HEK293 (cell line): ENCODE measurements around the gene PARVA.

Experiments used
- CTCF ChIA-PET: fragments of 350-600 bp; formaldehyde crosslinking; extraction: SDS; loops from one replicate; lab custom pipeline; 2021; ENCODE audit warnings: antibody characterized with exemption; lab: Yijun Ruan, JAX
- POLR2A ChIA-PET: fragments of 300-600 bp; formaldehyde crosslinking; extraction: SDS; loops from one replicate; lab custom pipeline; 2020; ENCODE audit warnings: antibody characterized with exemption, inconsistent platforms; lab: Yijun Ruan, JAX
- H3K27ac ChIP-seq: fragments of 200-500 bp; sonication (Bioruptor generic); 2 replicates; pipeline ENCODE4 v1.5.1; 2014; ENCODE audit warnings: low read depth, low read length, control low read depth, inconsistent platforms; ENCODE audit errors: extremely low read depth
- H3K36me3 ChIP-seq, 2 experiments: fragments of 200-500 bp in 1 of 2; sonication (Bioruptor generic) in 1 of 2; 1 replicate in 1 of 2; 2 replicates in 1 of 2; pipeline ENCODE4 v1.5.1; 2014 to 2017; ENCODE audit warnings: inconsistent platforms in 2 of 2, low read length in 2 of 2; ENCODE audit not compliant: control insufficient read depth in 2 of 2, insufficient read depth in 1 of 2
- H3K4me1 ChIP-seq: fragments of 200-500 bp; sonication (Bioruptor generic); 2 replicates; pipeline ENCODE4 v1.5.1; 2014; ENCODE audit warnings: mild to moderate bottlenecking, low read length, inconsistent platforms; ENCODE audit not compliant: control insufficient read depth, insufficient read depth
- H3K4me3 ChIP-seq: 2 replicates; pipeline ENCODE4 v1.5.1; 2011; ENCODE audit warnings: low read depth, mild to moderate bottlenecking, control low read depth, low read length, moderate library complexity
- H3K9me3 ChIP-seq: fragments of 200-500 bp; sonication (Bioruptor generic); 2 replicates; pipeline ENCODE4 v1.5.1; 2014; ENCODE audit warnings: low read depth, low read length, inconsistent platforms; ENCODE audit not compliant: control insufficient read depth, insufficient read depth
- GFI1B ChIP-seq: fragments of 450-650 bp; formaldehyde crosslinking; IDR thresholded peaks from 2 replicates; pipeline ENCODE4 v1.5.1; 2016; ENCODE audit warnings: missing biosample characterization, missing genetic modification characterization
- GLIS1 ChIP-seq: fragments of 450-650 bp; formaldehyde crosslinking; IDR thresholded peaks from 2 replicates; pipeline ENCODE4 v1.5.1; 2016; ENCODE audit warnings: missing biosample characterization, missing genetic modification characterization
- KLF17 ChIP-seq: fragments of 450-650 bp; formaldehyde crosslinking; IDR thresholded peaks from 2 replicates; pipeline ENCODE4 v1.5.1; 2016; ENCODE audit warnings: missing biosample characterization, missing genetic modification characterization
- MEIS1 ChIP-seq: sonication (generic); formaldehyde crosslinking; IDR thresholded peaks from 2 replicates; pipeline ENCODE4 v1.8.1; 2022; ENCODE audit warnings: missing genetic modification reagents, mild to moderate bottlenecking, borderline replicate concordance
- OVOL3 ChIP-seq: fragments of 450-650 bp; formaldehyde crosslinking; IDR thresholded peaks from 2 replicates; pipeline ENCODE4 v1.5.1; 2016; ENCODE audit warnings: missing biosample characterization, missing genetic modification characterization
- PATZ1 ChIP-seq: fragments of 450-650 bp; formaldehyde crosslinking; IDR thresholded peaks from 2 replicates; pipeline ENCODE4 v1.5.1; 2016; ENCODE audit warnings: missing biosample characterization, missing genetic modification characterization
- ZBTB11 ChIP-seq: fragments of 450-650 bp; formaldehyde crosslinking; conservative IDR thresholded peaks from 2 replicates; pipeline ENCODE4 v1.5.1; 2016; ENCODE audit warnings: low read depth, missing biosample characterization, missing genetic modification characterization
- ZBTB20 ChIP-seq: fragments of 450-650 bp; formaldehyde crosslinking; IDR thresholded peaks from 2 replicates; pipeline ENCODE4 v1.5.1; 2016; ENCODE audit warnings: missing biosample characterization, missing genetic modification characterization
- ZBTB6 ChIP-seq: fragments of 450-650 bp; formaldehyde crosslinking; IDR thresholded peaks from 2 replicates; pipeline ENCODE4 v1.5.1; 2017; ENCODE audit warnings: missing biosample characterization, missing genetic modification characterization
- ZBTB8A ChIP-seq: fragments of 450-650 bp; formaldehyde crosslinking; IDR thresholded peaks from 2 replicates; pipeline ENCODE4 v1.5.1; 2016; ENCODE audit warnings: missing biosample characterization, missing genetic modification characterization
- ZNF138 ChIP-seq: fragments of 450-650 bp; formaldehyde crosslinking; IDR thresholded peaks from 2 replicates; pipeline ENCODE4 v1.5.1; 2016; ENCODE audit warnings: missing biosample characterization, missing genetic modification characterization, borderline replicate concordance
- ZNF140 ChIP-seq: fragments of 450-650 bp; formaldehyde crosslinking; IDR thresholded peaks from 2 replicates; pipeline ENCODE4 v1.5.1; 2016; ENCODE audit warnings: missing biosample characterization, missing genetic modification characterization
- ZNF175 ChIP-seq: fragments of 450-650 bp; formaldehyde crosslinking; IDR thresholded peaks from 2 replicates; pipeline ENCODE4 v1.5.1; 2016; ENCODE audit warnings: missing biosample characterization, missing genetic modification characterization
- ZNF18 ChIP-seq: fragments of 450-650 bp; formaldehyde crosslinking; IDR thresholded peaks from 2 replicates; pipeline ENCODE4 v1.5.1; 2016; ENCODE audit warnings: missing biosample characterization, missing genetic modification characterization
- ZNF202 ChIP-seq: fragments of 450-650 bp; formaldehyde crosslinking; IDR thresholded peaks from 2 replicates; pipeline ENCODE4 v1.5.1; 2016; ENCODE audit warnings: missing biosample characterization, missing genetic modification characterization, borderline replicate concordance
- ZNF394 ChIP-seq: fragments of 450-650 bp; formaldehyde crosslinking; IDR thresholded peaks from 2 replicates; pipeline ENCODE4 v1.5.1; 2016; ENCODE audit warnings: missing biosample characterization, missing genetic modification characterization, mild to moderate bottlenecking, moderate library complexity, borderline replicate concordance
- ZNF473 ChIP-seq: fragments of 450-650 bp; formaldehyde crosslinking; IDR thresholded peaks from 2 replicates; pipeline ENCODE4 v1.5.1; 2017; ENCODE audit warnings: missing biosample characterization, missing genetic modification characterization
- ZNF501 ChIP-seq: fragments of 450-650 bp; formaldehyde crosslinking; IDR thresholded peaks from 2 replicates; pipeline ENCODE4 v1.5.1; 2016; ENCODE audit warnings: missing biosample characterization, missing genetic modification characterization
- ZNF514 ChIP-seq: fragments of 450-650 bp; formaldehyde crosslinking; IDR thresholded peaks from 2 replicates; pipeline ENCODE4 v1.5.1; 2016; ENCODE audit warnings: missing biosample characterization, missing genetic modification characterization
- ZNF548 ChIP-seq: fragments of 450-650 bp; formaldehyde crosslinking; IDR thresholded peaks from 2 replicates; pipeline ENCODE4 v1.5.1; 2016; ENCODE audit warnings: missing biosample characterization, missing genetic modification characterization
- ZNF560 ChIP-seq: fragments of 450-650 bp; formaldehyde crosslinking; IDR thresholded peaks from 2 replicates; pipeline ENCODE4 v1.5.1; 2017; ENCODE audit warnings: missing biosample characterization, missing genetic modification characterization, borderline replicate concordance
- ZNF654 ChIP-seq: fragments of 450-650 bp; formaldehyde crosslinking; IDR thresholded peaks from 2 replicates; pipeline ENCODE4 v1.5.1; 2016; ENCODE audit warnings: low read depth, missing biosample characterization, missing genetic modification characterization
- ZNF747 ChIP-seq: fragments of 450-650 bp; formaldehyde crosslinking; IDR thresholded peaks from 2 replicates; pipeline ENCODE4 v1.5.1; 2016; ENCODE audit warnings: missing biosample characterization, missing genetic modification characterization
- ZSCAN23 ChIP-seq: fragments of 450-650 bp; formaldehyde crosslinking; IDR thresholded peaks from 2 replicates; pipeline ENCODE4 v1.5.1; 2016; ENCODE audit warnings: missing biosample characterization, missing genetic modification characterization
- ZSCAN4 ChIP-seq: fragments of 450-650 bp; formaldehyde crosslinking; IDR thresholded peaks from 2 replicates; pipeline ENCODE4 v1.5.1; 2017; ENCODE audit warnings: missing biosample characterization, missing genetic modification characterization

The PARVA gene

GRCh38 chr11:12362857-12363256, 14.5 kb upstream of the PARVA start:
- H3K4me3 ChIP-seq, result no peak overlapping the region
- no peaks in the 10 kb centered on the region for H3K4me1 ChIP-seq
- TF ChIP-seq ZBTB8A (tag by site-specific recombination) (no peak), ZSCAN4 (tag by site-specific recombination) (no peak), OVOL3 (tag by site-specific recombination) (no peak), ZNF473 (tag by site-specific recombination) (no peak), ZNF140 (tag by site-specific recombination) (no peak), ZBTB6 (tag by site-specific recombination) (no peak), ZSCAN23 (tag by site-specific recombination) (no peak), ZNF394 (tag by site-specific recombination) (no peak), ZNF18 (no peak), ZNF747 (tag by site-specific recombination) (no peak), ZNF560 (no peak), ZNF548 (tag by site-specific recombination) (no peak), ZNF202 (no peak), ZNF138 (no peak), GLIS1 (tag by site-specific recombination) (no peak), ZNF175 (tag by site-specific recombination) (no peak), ZNF501 (tag by site-specific recombination) (no peak), ZNF514 (no peak), MEIS1 (CRISPR knock-in tag) (no peak), ZBTB11 (tag by site-specific recombination) (no peak)
- no peaks in the 10 kb centered on the region for H3K36me3 ChIP-seq
- POLR2A ChIA-PET, result no interaction called here
- no peak overlapping the region for H3K27ac ChIP-seq
- CTCF ChIA-PET, result interaction anchor here (0.6 to 2.2 kb wide), 3 partner anchors 14 to 80 kb away, joined by 3 to 7 read pairs (median 3); partner anchors contain the start of gene PARVA
- H3K9me3 ChIP-seq, result no peaks in the 10 kb centered on the region

- Histone ChIP-seq H3K27ac (no peak overlapping the region), H3K4me1 (no peaks in the 10 kb centered on the region), H3K4me3 (no peak overlapping the region), H3K9me3 (no peaks in the 10 kb centered on the region), H3K36me3 (no peaks in the 10 kb centered on the region)
- CTCF ChIA-PET, result interaction anchor here (0.6 kb wide), 2 partner anchors 80 to 126 kb away, joined by 3 read pairs; no protein-coding TSS in a partner anchor
- POLR2A ChIA-PET, result no interaction called here
- TF ChIP-seq GFI1B (tag by site-specific recombination), result no peak
- TF ChIP-seq ZNF654 (tag by site-specific recombination), result no peak
- TF ChIP-seq PATZ1 (tag by site-specific recombination), result no peak
- no peak for TF ChIP-seq KLF17 (tag by site-specific recombination)
- TF ChIP-seq ZBTB20 (tag by site-specific recombination), result no peak
- TF ChIP-seq ZNF18, result no peak
- TF ChIP-seq ZNF514, result no peak
Measured at GRCh38 chr11:12363373-12363772, 14.0 kb upstream of the PARVA start.
